NB4 (cell line): ENCODE data around the gene ALDH16A1.

Source experiments
- DNase-seq: peaks from one replicate; pipeline ENCODE4 v3.0.0; 2010; ENCODE audit warnings: low read depth
- H3K4me3 ChIP-seq: one replicate; pipeline ENCODE4 v1.5.1; 2011; ENCODE audit warnings: mild to moderate bottlenecking, low read depth, low read length, moderate library complexity
- MYC ChIP-seq: IDR thresholded peaks from 2 replicates; pipeline ENCODE4 v1.6.1; 2011; ENCODE audit warnings: low read depth, low read length
- POLR2A ChIP-seq: IDR thresholded peaks from 2 replicates; pipeline ENCODE4 v1.6.1; 2011; ENCODE audit warnings: mild to moderate bottlenecking; ENCODE audit not compliant: insufficient read length; ENCODE audit errors: extremely low read depth
- TF ChIP-seq, protein P1 (sequence below): IDR thresholded peaks from one replicate; pipeline ENCODE4 v1.5.1; 2012; ENCODE audit warnings: low read depth, low read length
- TF ChIP-seq, protein P2 (sequence below): IDR thresholded peaks from 2 replicates; pipeline ENCODE4 v1.6.1; 2011; ENCODE audit warnings: low read depth, low read length

Gene ALDH16A1

DNA sequence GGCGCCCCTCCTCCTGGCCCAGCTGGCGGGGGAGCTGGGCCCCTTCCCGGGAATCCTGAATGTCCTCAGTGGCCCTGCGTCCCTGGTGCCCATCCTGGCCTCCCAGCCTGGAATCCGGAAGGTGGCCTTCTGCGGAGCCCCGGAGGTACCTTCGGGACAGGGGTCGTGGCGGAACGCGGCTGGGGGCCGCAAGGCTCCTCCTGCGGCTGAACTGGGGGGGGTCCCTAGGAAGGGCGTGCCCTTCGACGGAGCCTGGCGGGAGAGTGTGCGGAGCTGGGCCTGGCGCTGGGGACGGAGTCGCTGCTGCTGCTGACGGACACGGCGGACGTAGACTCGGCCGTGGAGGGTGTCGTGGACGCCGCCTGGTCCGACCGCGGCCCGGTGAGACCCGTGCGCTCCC is 8.6 kb downstream of the ALDH16A1 start:
- H3K4me3 ChIP-seq, result no peak overlapping the region
- TF ChIP-seq, protein P1, sequence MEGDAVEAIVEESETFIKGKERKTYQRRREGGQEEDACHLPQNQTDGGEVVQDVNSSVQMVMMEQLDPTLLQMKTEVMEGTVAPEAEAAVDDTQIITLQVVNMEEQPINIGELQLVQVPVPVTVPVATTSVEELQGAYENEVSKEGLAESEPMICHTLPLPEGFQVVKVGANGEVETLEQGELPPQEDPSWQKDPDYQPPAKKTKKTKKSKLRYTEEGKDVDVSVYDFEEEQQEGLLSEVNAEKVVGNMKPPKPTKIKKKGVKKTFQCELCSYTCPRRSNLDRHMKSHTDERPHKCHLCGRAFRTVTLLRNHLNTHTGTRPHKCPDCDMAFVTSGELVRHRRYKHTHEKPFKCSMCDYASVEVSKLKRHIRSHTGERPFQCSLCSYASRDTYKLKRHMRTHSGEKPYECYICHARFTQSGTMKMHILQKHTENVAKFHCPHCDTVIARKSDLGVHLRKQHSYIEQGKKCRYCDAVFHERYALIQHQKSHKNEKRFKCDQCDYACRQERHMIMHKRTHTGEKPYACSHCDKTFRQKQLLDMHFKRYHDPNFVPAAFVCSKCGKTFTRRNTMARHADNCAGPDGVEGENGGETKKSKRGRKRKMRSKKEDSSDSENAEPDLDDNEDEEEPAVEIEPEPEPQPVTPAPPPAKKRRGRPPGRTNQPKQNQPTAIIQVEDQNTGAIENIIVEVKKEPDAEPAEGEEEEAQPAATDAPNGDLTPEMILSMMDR, result no peak
- TF ChIP-seq, protein P2, sequence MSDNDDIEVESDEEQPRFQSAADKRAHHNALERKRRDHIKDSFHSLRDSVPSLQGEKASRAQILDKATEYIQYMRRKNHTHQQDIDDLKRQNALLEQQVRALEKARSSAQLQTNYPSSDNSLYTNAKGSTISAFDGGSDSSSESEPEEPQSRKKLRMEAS, result no peak
- TF ChIP-seq POLR2A, result no peak
- TF ChIP-seq MYC, result no peak
- no peak for DNase-seq

DNA sequence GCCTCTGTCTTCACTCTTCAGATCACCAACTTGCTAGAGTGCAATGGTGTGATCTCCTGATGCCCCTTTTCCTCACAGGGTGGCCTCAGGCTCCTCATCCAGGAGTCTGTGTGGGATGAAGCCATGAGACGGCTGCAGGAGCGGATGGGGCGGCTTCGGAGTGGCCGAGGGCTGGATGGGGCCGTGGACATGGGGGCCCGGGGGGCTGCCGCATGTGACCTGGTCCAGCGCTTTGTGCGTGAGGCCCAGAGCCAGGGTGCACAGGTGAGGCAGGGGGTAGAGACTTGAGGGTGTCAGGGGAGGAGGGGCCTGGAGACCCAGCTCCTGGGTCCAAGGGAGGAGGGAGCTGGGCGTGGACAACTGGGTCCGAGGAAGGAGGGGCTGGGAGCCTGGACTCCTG is 9.5 kb downstream of the ALDH16A1 start:
- H3K4me3 ChIP-seq, result no peak overlapping the region
- TF ChIP-seq MYC (no peak), POLR2A (no peak)
- TF ChIP-seq, protein P2, result no peak
- TF ChIP-seq, protein P1, result no peak
- no peak for DNase-seq

DNA sequence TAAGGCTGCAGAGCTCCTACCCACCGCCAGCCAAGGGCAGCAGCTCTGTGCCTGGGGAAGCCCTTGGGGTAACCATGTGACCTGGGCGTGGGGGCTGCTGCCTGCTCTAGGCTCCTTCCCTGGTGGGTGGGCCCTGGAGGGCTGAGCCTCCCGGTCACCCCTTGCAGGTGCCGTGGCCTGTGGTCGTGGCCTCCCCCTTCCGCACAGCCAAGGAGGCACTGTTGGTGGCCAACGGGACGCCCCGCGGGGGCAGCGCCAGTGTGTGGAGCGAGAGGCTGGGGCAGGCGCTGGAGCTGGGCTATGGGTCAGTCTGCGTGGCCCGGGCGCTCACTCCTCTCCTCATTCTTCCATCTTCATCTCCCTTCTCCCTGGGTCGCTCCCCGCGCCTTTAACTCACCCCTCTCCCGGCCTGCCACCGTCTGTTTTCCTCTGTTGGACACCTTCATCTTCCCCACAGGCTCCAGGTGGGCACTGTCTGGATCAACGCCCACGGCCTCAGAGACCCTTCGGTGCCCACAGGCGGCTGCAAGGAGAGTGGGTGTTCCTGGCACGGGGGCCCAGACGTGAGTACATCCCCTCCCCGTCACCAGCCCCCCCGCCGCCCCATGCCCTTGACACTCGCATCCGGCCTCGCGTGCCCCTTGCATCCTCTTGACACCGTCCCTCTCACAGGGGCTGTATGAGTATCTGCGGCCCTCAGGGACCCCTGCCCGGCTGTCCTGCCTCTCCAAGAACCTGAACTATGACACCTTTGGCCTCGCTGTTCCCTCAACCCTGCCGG is 11.1 kb downstream of the ALDH16A1 start:
- no peak overlapping the region for H3K4me3 ChIP-seq
- TF ChIP-seq, protein P2, result no peak
- TF ChIP-seq POLR2A (no peak), MYC (no peak)
- TF ChIP-seq, protein P1, result no peak
- DNase-seq, result no peak

DNA sequence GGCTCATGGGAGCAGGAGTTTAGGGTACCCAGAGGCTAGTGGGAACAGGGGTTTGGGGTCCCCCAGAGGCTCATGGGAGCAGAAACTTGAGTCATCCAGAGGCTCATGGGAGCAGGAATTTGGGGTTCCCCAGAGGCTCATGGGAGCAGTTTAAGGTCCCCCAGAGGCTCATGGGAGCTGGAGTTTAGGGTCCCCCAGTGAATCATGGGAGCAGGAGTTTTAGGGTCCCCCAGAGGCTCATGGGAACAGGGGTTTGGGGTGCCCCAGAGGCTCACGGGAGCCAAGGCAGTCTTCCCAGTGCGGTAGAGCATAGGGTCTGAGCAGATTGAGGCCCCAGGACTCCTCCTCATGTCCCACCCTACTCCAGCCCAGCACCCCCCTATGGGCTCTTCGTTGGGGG is 12.3 kb downstream of the ALDH16A1 start:
- TF ChIP-seq, protein P1, result no peak
- TF ChIP-seq POLR2A, result no peak
- TF ChIP-seq, protein P2, result no peak
- TF ChIP-seq MYC, result no peak
- H3K4me3 ChIP-seq, result no peak overlapping the region
- DNase-seq, result no peak

DNA sequence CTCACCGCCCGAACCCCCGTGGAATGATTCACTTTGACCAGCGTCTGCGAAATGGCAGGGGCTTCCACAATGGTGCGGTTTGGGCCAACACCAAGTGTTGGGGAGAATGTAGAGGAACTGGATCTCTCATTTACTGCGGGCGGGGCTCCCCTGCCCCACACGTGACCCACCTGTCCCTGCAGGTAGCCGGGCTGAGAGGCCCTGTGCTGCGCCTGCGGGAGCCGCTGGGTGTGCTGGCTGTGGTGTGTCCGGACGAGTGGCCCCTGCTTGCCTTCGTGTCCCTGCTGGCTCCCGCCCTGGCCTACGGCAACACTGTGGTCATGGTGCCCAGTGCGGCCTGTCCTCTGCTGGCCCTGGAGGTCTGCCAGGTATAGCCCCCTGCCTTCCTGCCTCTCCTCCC is 15.2 kb downstream of the ALDH16A1 start:
- DNase-seq, result no peak
- no peak overlapping the region for H3K4me3 ChIP-seq
- TF ChIP-seq, protein P1, result no peak
- TF ChIP-seq MYC (no peak), POLR2A (no peak)
- TF ChIP-seq, protein P2, result no peak
